CD14-positive monocyte (primary cell): ENCODE measurements around the gene KNDC1. TPM values are rescaled to one million over a fixed set of nuclear protein-coding genes. Genes with fewer than 3 reads are reported as not detected.

ENCODE experiments used
- DNase-seq, 3 donors: peaks; one replicate each; pipeline ENCODE4 v3.0.0-alpha.2; 2011 to 2022
- H2AFZ ChIP-seq: 2 replicates; pipeline ENCODE4 v1.6.0; 2012; ENCODE audit warnings: mild to moderate bottlenecking, low read depth, low read length, inconsistent platforms; ENCODE audit not compliant: insufficient read depth, poor library complexity, severe bottlenecking
- H3K27ac ChIP-seq, 2 donors: 1 replicate in 1 of 2; 2 replicates in 1 of 2; pipeline ENCODE4 v1.5.1; 2012 to 2013; ENCODE audit warnings: low read length in 2 of 2, control low read depth in 1 of 2, inconsistent platforms in 1 of 2, low read depth in 1 of 2, mild to moderate bottlenecking in 1 of 2
- H3K27me3 ChIP-seq, 2 donors: one replicate each; pipeline versions ENCODE4 v1.6.0 to v1.6.1; 2011 to 2013; ENCODE audit warnings: low read length in 2 of 2; ENCODE audit not compliant: control insufficient read depth in 2 of 2, insufficient read depth in 2 of 2
- H3K36me3 ChIP-seq, 2 donors: replicated peaks in 1 of 2; 1 replicate in 1 of 2; 2 replicates in 1 of 2; pipeline versions ENCODE4 v1.5.1 to v1.6.1; 2012 to 2013; ENCODE audit warnings: low read length in 2 of 2, control low read depth in 1 of 2, inconsistent platforms in 1 of 2, mild to moderate bottlenecking in 1 of 2; ENCODE audit not compliant: insufficient read depth in 2 of 2, control insufficient read depth in 1 of 2
- H3K4me1 ChIP-seq, 2 donors: 1 replicate in 1 of 2; 2 replicates in 1 of 2; pipeline versions ENCODE4 v1.5.1 to v1.6.1; 2012 to 2013; ENCODE audit warnings: low read length in 2 of 2, control low read depth in 1 of 2, inconsistent platforms in 1 of 2, mild to moderate bottlenecking in 1 of 2, moderate library complexity in 1 of 2; ENCODE audit not compliant: insufficient read depth in 2 of 2, control insufficient read depth in 1 of 2
- H3K4me2 ChIP-seq: replicated peaks from 2 replicates; pipeline ENCODE3; 2012; ENCODE audit warnings: low read length, moderate library complexity, mild to moderate bottlenecking; ENCODE audit not compliant: poor library complexity, severe bottlenecking; ENCODE audit errors: extremely low read depth
- H3K4me3 ChIP-seq, 3 experiments: fragments of 200-600 bp in 1 of 3; sonication (generic) in 1 of 3; replicated peaks in 1 of 3; 1 replicate in 2 of 3; 2 replicates in 1 of 3; pipeline ENCODE4 v1.5.1; 2011 to 2013; ENCODE audit warnings: low read length in 3 of 3, mild to moderate bottlenecking in 3 of 3, control low read depth in 2 of 3, low read depth in 2 of 3, inconsistent platforms in 1 of 3, moderate library complexity in 1 of 3
- H3K79me2 ChIP-seq: 2 replicates; pipeline ENCODE4 v1.6.0; 2012; ENCODE audit warnings: mild to moderate bottlenecking, control low read depth, inconsistent platforms, low read length, moderate library complexity; ENCODE audit not compliant: insufficient read depth
- H3K9ac ChIP-seq: 2 replicates; pipeline ENCODE4 v1.6.0; 2017; ENCODE audit warnings: low read length, mild to moderate bottlenecking; ENCODE audit not compliant: insufficient read depth, poor library complexity, severe bottlenecking
- H3K9me3 ChIP-seq, 2 donors: replicated peaks in 1 of 2; 1 replicate in 1 of 2; 2 replicates in 1 of 2; pipeline versions ENCODE4 v1.5.1 to v1.6.1; 2012 to 2013; ENCODE audit warnings: low read length in 2 of 2, control low read depth in 1 of 2; ENCODE audit not compliant: control insufficient read depth in 1 of 2, insufficient read depth in 1 of 2
- H4K20me1 ChIP-seq: 2 replicates; pipeline ENCODE4 v1.6.0; 2012; ENCODE audit warnings: mild to moderate bottlenecking, low read length, control low read depth, moderate library complexity; ENCODE audit not compliant: insufficient read depth
- H3K27ac Mint-ChIP-seq, 7 donors: one replicate each; pipeline ENCODE4 v1.8.0; 2020; ENCODE audit warnings: mild to moderate bottlenecking in 7 of 7, mixed read lengths in 7 of 7, moderate library complexity in 6 of 7, inconsistent platforms in 2 of 7
- H3K27me3 Mint-ChIP-seq, 3 donors: one replicate each; pipeline ENCODE4 v1.8.0; 2021 to 2022; ENCODE audit warnings: low read depth in 3 of 3, mild to moderate bottlenecking in 3 of 3, mixed read lengths in 3 of 3, moderate library complexity in 3 of 3, inconsistent platforms in 1 of 3
- H3K36me3 Mint-ChIP-seq, 2 donors: one replicate each; pipeline ENCODE4 v1.8.0; 2020; ENCODE audit warnings: mixed read lengths in 2 of 2, inconsistent platforms in 1 of 2, mild to moderate bottlenecking in 1 of 2
- H3K4me1 Mint-ChIP-seq: one replicate; pipeline ENCODE4 v1.8.0; 2020; ENCODE audit warnings: mild to moderate bottlenecking, mixed read lengths
- H3K4me3 Mint-ChIP-seq, 2 donors: one replicate each; pipeline ENCODE4 v1.8.0; 2020; ENCODE audit warnings: mild to moderate bottlenecking in 2 of 2, mixed read lengths in 2 of 2, moderate library complexity in 1 of 2
- H3K9me3 Mint-ChIP-seq, 7 donors: one replicate each; pipeline ENCODE4 v1.8.0; 2020 to 2022; ENCODE audit warnings: mixed read lengths in 7 of 7, mild to moderate bottlenecking in 6 of 7, moderate library complexity in 6 of 7, inconsistent platforms in 2 of 7
- CTCF ChIP-seq: fragments of 200-600 bp; IDR thresholded peaks from one replicate; pipeline ENCODE4 v1.8.0; 2022; ENCODE audit warnings: antibody characterized with exemption, mild to moderate bottlenecking
- WGBS: methylation state at CpG from one replicate; pipeline ENCODE4 v1.1.5; 2013; ENCODE audit warnings: missing lambda C conversion rate; ENCODE audit not compliant: insufficient coverage; 5-methylcytosine and 5-hydroxymethylcytosine counted together
- intact Hi-C, 2 donors: fragments of 100-400 bp; cut with micrococcal nuclease; formaldehyde crosslinking; loops; one replicate each; pipeline versions ENCODE4 v1.15.0 to v1.15.1; 2023
- polyA plus RNA-seq, 3 donors: library from polyadenylated mRNA; depleted of rRNA in 1 of 3; unstranded in 2 of 3; stranded (reverse) in 1 of 3; fragments of 300-500 nt in 2 of 3; fragments of >200 nt in 1 of 3; fragmentation: Illumina TruSeq in 2 of 3; gene quantifications; 1 replicate in 2 of 3; 2 replicates in 1 of 3; pipeline ENCODE4 v1.2.3, GENCODE V29; 2012 to 2021

The KNDC1 gene
- polyA plus RNA-seq, 3 donors, result 0.22 to 0.80 TPM; not detected in 1

DNA sequence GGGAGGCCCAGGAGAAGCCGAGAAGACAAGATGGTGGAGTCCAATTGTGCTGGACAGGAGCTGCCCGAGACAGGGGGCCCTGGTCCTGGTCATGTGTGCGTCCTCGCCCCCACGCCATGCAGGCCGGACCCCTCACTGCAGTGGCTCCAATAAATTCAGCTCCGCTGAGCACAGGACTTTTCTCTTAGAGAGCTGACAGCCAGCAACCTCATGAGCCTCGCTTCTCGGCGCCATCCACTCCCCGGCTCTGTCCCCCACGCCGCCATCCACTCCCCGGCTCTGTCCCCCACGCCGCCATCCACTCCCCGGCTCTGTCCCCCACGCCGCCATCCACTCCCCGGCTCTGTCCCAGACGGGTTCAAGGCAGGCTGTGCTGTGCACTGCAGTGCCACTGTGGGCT is 67.2 kb downstream of the KNDC1 start:
- H3K4me3 Mint-ChIP-seq, result peak overlapping the region in 1 of 2 donors; percentile 67
- 89% methylated on average over 14 of the region's 21 CpGs for WGBS
- no peak for TF ChIP-seq CTCF
- H3K27ac Mint-ChIP-seq, result peak overlapping the region in 1 of 7 donors; percentile 50
- Histone ChIP-seq H3K27me3 (peaks cover 22 to 64% of the 10 kb centered on the region in 2 donors), H3K9ac (no peak overlapping the region), H2AFZ (no peak overlapping the region), H3K4me1 (peaks cover 0 to 24% of the 10 kb centered on the region in 2 donors), H3K27ac (no peak overlapping the region), H3K36me3 (no peaks in the 10 kb centered on the region), H3K9me3 (peaks cover under 1 to 7% of the 10 kb centered on the region in 2 donors), H3K4me3 (no peak overlapping the region), H3K79me2 (no peaks in the 10 kb centered on the region), H3K4me2 (no peak overlapping the region), H4K20me1 (no peaks in the 10 kb centered on the region)
- peaks cover 60 to 72% (median 71%) of the 10 kb centered on the region in 3 donors for H3K27me3 Mint-ChIP-seq
- H3K4me1 Mint-ChIP-seq, result peaks cover 19% of the 10 kb centered on the region
- H3K9me3 Mint-ChIP-seq, result peaks cover 0 to 16% (median 12%) of the 10 kb centered on the region in 7 donors
- H3K36me3 Mint-ChIP-seq, result peaks cover 9 to 13% of the 10 kb centered on the region in 2 donors
- intact Hi-C loops, result no loop called here
- DNase-seq, result no peak

GRCh38 chr10:133229265-133230043 is 69.4 kb downstream of the KNDC1 start:
- 11% methylated on average over 50 of the region's 58 CpGs for WGBS
- H3K79me2 ChIP-seq, result no peaks in the 10 kb centered on the region
- H3K4me3 ChIP-seq, result no peak overlapping the region
- intact Hi-C loops, result loop anchor here in 1 of 2 donors (10.0 kb wide), 1 partner anchor 85 kb away; no protein-coding TSS in a partner anchor
- H2AFZ ChIP-seq, result no peak overlapping the region
- peak overlapping the region; percentile 4 for H3K4me2 ChIP-seq
- no peaks in the 10 kb centered on the region for H4K20me1 ChIP-seq
- H3K27ac ChIP-seq, result no peak overlapping the region
- Mint-ChIP-seq H3K36me3 (peaks cover 9 to 13% of the 10 kb centered on the region in 2 donors), H3K27me3 (peaks cover 70 to 80% (median 78%) of the 10 kb centered on the region in 3 donors), H3K4me1 (peaks cover 19% of the 10 kb centered on the region), H3K9me3 (peaks cover 2 to 22% (median 16%) of the 10 kb centered on the region in 7 donors), H3K4me3 (peak overlapping the region in 1 of 2 donors; percentile 90), H3K27ac (peak overlapping the region in 1 of 7 donors; percentile 15)
- no peaks in the 10 kb centered on the region for H3K36me3 ChIP-seq
- peaks cover 3 to 7% of the 10 kb centered on the region in 2 donors for H3K9me3 ChIP-seq
- no peak for DNase-seq
- no peak overlapping the region for H3K9ac ChIP-seq
- peaks cover 3 to 30% of the 10 kb centered on the region in 2 donors for H3K4me1 ChIP-seq
- no peak for TF ChIP-seq CTCF
- H3K27me3 ChIP-seq, result peaks cover 22 to 75% of the 10 kb centered on the region in 2 donors
